ENCODE measurements around the gene ZBTB17.

DNA sequence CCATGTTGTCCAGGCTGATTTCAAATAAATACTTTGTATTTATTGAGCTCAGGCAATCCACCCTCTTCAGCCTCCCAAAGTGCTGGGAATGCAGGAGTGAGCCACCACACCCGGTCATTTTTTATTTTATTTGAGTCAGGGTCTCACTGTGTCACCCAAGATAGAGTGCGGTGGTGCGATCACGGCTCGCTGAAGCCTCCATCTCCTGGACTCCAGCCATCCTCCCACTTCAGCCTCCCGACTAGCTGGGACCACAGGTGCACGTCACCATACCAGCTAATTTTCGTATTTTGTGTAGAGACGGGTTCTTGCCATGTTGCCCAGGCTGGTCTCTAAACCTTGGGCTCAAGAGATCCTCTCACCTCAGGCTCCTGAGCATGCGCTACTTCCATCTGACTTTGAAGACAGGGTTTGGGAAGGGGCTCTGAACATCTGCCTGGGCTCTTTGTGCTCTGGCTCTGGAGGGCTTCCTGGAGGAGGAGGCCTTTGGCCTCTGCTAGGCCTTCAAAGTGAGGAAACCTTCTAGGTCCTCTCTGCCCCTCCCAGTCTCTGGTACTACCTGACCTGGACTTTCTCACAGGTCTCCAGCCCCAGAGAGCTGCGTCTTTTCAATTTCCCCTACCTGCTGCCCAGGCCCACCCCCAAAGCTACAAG lies 36.2 kb upstream of the ZBTB17 start:
- TF ChIP-seq, protein P1, sequence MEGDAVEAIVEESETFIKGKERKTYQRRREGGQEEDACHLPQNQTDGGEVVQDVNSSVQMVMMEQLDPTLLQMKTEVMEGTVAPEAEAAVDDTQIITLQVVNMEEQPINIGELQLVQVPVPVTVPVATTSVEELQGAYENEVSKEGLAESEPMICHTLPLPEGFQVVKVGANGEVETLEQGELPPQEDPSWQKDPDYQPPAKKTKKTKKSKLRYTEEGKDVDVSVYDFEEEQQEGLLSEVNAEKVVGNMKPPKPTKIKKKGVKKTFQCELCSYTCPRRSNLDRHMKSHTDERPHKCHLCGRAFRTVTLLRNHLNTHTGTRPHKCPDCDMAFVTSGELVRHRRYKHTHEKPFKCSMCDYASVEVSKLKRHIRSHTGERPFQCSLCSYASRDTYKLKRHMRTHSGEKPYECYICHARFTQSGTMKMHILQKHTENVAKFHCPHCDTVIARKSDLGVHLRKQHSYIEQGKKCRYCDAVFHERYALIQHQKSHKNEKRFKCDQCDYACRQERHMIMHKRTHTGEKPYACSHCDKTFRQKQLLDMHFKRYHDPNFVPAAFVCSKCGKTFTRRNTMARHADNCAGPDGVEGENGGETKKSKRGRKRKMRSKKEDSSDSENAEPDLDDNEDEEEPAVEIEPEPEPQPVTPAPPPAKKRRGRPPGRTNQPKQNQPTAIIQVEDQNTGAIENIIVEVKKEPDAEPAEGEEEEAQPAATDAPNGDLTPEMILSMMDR (IDR thresholded peaks at IDR 0.05): no peak
- TF ChIP-seq ZFX (IDR thresholded peaks at IDR 0.05; ENCODE audit: borderline replicate concordance): no peak
